ENCODE results near the gene GABARAPL1. TPM values are rescaled to one million over a fixed set of nuclear protein-coding genes. Genes with fewer than 3 reads are reported as not detected.
"Not testable (repeated sequence)": the region's sequence is repeated elsewhere in the genome, so short reads cannot be mapped to it uniquely, and the experiment has no call there.

Gene GABARAPL1
- total RNA-seq, 1 donor from 2014 or later = 76.9 TPM

DNA sequence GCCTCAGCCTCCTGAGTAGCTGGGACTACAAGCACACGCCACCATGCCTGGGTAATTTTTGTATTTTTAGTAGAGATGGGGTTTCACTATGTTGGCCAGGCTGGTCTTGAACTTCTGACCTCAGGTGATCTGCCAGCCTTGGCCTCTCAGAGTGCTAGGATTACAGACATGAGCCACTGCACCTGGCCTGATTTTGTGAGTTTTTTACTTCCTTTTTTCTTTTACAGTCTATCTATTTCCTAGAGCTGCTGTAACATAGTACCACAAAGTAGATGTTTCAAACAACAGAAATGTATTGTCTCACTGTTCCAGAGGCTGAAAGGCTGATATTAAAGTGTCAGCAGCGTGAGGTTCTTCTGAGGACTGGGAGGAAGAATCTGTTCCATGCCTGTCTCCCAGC, 8.2 kb upstream of the GABARAPL1 start:
- DNase-seq = not testable (repeated sequence)

DNA sequence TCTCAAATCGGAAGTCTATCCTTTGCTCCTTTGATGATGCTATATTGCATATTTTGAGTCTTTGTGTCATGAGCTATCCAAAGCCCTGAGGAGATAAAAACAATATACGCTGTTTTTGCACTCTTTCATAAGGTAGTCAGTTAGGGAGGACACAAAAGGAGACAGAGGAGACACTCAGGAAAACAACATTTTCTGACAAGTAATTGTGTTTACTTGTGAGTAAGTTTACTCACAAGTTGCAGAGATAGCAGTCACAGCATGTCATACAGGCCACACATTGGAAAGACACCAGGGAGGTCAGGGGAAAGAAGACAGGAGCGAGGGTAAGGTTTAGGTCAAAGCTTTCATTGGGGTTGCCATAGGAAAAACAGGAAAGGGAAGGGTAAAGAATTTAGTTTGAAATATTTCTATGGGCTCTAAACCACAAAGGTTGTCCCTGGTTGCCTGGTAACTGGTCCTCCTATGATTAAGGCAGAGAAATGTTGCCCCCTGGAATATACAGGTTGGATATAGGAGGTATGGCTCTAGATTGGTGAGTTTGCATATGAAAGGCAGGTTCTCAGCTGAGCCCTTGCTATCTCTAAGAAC, 7.4 kb upstream of the GABARAPL1 start:
- no peak for DNase-seq

DNA sequence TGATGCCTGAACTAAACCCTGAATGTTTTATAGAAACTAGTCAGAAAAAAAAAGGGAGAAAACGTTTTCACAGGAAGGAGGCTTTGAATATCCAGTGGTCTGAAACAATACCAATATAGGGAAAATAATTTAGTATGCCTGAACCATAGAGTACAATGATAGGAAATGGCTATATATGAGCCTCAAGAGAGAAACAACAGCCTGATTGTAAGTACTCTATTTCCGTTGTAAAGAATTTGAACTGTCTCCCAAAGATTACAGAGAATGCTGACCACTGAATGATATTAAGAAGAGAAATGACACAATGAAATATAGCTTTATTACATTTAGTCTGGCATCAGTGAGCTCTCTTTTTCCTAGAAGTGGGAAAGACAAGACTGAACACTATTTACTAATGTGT, 5.5 kb upstream of the GABARAPL1 start:
- peak; percentile 64 for DNase-seq

DNA sequence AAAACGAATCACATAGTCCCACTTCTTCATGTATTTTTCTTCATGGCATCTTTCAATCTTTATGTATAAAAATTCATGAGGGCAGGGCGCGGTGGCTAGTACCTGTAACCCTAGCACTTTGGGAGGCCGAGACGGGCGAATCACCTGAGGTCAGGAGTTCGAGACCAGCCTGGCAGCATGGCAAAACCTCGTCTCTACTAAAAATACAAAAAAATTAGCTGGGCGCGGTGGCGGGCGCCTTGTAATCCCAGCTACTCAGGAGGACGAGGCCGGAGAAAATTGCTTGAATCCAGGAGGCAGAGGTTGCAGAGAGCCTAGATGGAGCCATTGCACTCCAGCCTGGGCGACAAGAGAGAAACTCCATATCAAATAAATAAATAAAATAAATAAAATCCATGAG, 2.5 kb upstream of the GABARAPL1 start:
- DNase-seq = no peak

DNA sequence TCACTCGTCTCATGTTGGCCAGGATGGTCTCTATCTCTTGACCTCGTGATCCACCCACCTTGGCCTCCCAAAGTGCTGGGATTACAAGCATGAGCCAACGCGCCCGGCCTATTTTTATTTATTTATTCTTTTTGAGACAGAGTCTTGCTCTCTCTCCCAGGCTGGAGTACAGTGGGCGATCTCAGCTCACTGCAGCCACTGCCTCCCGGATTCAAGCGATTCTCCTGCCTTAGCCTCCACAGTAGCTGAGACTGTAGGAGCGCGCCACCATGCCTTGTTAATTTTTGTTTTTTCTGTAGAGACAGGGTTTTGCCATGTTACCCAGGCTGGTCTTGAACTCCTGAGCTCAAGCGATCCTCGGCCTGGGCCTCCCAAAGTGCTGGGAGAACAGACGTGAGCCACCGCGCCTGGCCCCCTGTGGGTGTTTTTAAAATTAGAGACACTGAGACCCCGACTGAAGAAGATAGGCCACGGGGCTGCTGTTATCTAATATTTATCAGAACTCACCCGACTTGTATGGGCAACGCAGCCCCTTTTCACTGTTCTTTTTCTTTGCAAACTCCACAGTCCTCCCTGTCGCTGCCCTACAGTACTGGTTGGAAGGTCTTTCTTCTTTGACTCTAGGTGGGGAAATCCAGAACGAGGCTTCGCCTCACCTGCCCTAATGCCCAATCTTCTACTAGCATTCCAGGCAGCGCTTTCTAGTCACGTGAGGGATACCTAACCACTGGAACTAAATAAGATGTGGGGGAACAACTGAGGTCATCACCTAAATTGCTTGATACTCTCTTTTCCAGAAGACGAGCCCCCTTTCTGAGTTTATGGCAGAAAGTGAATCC, 1.4 kb upstream of the GABARAPL1 start:
- DNase-seq = no peak

DNA sequence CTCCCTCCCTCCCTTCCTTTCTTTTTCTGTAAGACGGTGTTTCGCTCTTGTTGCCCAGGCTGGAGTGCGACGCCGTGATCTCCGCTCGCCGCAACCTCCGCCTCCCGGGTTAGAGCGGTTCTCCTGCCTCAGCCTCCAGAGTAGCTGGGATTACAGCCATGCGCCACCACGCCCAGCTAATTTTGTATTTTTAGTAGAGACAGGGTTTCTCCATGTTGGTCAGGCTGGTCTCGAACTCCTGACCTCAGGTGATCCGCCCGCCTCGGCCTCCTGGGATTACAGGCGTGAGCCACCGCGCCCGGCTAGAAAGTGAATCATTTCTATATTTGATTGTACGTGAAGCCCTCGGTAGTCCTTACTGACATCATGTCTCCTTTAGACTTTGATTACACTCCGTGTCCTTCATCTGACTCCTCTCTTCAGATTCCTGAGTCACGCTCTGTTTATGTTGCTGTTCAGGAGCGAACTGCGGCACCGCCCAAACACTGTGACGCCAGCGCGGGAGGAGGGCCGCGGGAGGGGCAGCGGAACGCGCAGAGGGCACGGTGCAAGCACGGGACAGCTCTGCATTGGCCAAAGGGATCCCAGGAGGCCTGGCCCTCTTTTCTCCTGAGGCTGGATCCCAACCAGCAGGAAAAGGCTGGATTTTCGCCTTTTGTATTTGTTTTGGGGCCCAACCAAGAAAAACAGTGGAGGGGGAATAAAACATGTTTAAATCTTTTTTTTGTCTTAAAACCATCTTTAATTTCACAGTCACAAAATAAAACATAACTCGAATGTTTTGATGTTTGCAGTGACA, 538 bp upstream of the GABARAPL1 start:
- DNase-seq = peak; percentile 99

DNA sequence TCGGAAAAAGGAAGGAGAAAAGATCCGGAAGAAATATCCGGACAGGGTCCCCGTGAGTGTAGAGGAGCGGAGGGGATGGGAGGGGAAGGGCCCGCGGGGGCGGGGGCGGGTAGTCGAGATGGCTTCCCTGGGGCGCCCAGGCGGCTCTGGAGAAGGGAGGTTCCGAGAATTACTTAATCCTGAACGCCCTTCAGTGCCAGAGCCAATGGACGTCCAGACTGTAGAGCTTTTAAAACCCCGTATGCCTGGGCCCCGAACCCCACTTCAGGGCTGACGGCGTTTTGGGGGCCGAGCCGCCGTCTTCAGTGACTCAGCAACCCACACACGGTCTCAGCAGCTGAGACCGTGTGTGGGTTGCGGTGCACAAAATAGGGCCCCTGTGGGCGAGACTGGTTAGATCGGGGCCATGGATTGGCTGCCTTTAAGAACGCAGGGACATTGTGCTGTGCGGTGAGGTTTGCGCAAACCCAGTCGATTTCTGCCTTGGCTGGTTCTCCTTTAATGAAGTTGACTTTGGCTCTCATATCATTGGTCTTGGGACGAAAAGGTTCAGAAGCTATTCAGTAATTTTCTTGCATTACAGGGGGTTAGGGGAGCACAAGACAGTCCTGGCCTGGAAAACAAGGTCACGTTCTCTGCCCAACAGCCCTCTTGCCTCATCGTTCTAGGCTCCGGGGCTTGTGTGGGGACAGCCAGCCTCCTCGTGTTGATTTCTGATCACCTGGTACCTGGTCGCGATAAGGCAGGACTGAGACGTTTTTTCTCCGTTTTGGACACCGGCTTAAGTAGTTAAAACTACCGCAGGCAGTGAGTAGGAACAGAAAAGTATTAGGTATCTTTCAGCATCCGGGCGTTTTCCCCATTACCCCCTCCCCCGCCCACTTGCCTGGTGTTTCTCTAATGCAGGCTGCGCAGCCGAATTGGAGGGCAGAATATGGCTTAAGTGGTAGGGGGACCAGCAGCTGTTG, 775 bp downstream of the GABARAPL1 start:
- peak; percentile 75 for DNase-seq

DNA sequence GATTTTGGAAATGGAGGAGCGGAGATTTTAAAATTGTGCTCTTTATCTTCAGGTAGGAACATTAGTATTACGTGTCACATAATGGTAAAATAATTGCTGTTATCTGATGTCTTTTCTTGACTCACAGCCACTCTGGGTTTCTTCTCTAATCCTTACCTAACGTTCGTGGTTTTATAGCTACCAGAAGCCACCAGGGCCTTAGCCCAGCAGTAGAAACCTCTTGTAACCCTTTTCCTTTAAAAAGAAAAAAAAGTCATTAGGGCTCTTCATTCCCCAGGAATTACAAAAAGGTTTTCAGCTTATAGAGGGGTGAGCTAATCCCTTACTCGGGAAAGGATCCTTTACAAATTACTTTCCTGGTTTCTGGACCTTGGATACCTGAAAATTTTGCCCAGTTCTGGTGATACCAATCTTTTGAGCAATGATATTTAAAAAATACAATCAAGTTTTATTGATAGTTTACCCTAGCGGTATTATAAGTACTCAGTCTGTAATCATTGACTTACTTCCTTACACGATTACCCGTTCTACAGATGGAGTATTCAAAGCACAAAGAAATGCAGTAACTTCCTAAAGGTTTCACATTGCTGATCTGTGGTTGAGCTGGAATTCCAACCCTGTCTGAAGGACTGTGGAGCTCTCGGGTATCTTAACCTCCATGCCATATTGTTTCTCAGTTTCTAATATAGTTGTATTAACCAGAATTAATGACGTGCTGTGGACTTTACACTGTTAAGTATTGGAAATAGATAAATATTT, 1.6 kb downstream of the GABARAPL1 start:
- DNase-seq = peak; percentile 63

DNA sequence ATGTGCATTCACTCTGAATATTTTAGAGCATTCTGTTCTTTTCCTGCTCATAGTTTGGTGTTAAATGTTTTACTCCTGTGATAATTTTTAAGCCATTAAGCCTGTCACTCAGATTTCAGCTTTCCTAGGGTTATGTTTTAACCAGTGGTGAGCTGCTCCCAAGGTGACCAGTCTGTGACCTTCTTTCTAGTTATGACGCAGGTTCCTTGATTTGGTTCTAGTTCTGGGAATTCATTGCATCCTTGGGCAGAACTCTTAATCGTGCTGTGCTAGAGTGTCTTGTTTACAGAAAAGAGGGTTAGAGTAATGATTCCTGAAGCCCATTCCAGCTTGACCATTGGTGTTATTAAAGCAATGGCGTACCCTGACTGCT, 2.2 kb downstream of the GABARAPL1 start:
- peak; percentile 24 for DNase-seq

DNA sequence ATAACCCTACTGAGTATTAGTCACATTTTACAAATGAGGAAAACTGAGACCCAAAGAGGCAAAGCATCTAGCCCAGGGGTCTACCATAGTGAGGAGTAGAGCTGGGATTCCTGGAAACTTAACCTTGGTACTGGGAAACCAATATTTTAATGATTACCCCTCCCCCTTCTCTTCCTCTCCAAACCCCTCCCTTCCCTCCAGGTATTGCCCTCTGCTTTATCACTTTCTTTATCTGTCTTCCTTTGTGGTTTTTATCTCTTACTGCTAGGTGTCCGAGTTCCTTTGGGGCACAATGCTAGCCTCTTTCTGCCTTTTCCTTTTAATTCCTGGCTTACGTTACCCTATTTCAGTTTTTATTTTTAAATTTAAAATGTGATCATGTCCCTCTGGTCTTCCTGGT, 2.8 kb downstream of the GABARAPL1 start:
- DNase-seq = no peak

DNA sequence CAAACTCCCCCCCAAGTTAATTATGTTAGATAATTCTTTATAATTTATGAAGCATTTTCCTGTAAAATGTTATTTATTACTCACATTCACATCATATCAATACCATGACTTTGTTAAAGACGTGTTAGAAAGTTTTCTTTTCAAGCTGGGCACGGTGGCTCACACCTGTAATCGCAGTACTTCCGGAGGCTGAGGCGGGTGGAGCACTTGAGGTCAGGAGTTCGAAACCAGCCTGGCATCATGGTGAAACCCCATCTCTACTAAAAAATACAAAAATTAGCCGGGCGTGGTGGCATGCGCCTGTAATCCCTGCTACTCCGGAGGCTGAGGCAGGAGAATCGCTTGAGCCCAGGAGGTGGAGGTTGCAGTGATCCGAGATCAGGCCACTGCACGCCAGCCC, 3.3 kb downstream of the GABARAPL1 start:
- not testable (repeated sequence) for DNase-seq

DNA sequence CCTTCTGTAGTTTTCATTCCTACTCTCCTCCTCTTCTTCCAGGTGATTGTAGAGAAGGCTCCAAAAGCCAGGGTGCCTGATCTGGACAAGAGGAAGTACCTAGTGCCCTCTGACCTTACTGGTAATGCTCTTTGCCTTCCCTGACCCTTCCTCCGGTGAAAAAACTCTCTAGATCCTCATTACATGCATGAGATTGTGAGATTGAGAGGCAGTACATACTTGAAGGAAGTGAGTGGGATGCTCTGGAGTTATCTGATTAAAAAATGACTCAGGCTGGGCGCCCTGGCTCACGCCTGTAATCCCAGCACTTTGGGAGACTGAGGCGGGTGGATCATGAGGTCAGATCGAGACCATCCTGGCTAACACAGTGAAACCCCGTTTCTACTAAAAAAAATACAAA, 5.3 kb downstream of the GABARAPL1 start:
- DNase-seq = no peak

DNA sequence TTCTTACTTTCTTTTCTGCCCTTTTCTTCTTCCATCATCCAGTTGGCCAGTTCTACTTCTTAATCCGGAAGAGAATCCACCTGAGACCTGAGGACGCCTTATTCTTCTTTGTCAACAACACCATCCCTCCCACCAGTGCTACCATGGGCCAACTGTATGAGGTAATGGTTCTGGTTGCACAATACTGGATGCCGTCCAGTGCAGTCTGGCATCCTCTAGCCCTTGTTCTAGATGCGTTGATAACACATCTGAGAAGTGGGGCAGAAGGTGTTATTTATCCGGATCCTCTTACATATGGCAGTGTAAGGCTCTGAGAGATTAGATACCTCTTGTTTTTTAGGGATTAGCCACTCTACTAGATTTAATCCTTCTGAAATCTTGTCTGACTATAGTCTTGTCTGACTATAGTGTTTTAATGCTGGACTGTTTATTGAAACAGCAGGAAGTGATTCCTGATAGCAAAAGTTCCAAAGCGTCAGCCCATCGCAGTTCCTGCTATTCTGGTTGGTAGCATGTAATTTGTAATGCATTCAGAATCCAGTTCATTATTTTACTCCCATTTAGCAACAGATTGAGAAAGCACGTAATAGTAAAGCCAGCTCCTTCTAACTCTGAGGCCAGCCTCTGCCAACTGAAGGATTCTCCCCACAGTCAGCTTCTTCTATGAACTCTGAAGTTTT, 7.9 kb downstream of the GABARAPL1 start:
- peak; percentile 91 for DNase-seq

DNA sequence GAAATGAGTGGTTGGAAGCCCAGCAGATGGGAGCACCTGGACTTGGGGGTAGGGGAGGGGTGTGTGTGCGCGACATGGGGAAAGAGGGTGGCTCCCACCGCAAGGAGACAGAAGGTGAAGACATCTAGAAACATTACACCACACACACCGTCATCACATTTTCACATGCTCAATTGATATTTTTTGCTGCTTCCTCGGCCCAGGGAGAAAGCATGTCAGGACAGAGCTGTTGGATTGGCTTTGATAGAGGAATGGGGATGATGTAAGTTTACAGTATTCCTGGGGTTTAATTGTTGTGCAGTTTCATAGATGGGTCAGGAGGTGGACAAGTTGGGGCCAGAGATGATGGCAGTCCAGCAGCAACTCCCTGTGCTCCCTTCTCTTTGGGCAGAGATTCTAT, 9.2 kb downstream of the GABARAPL1 start:
- no peak for DNase-seq

DNA sequence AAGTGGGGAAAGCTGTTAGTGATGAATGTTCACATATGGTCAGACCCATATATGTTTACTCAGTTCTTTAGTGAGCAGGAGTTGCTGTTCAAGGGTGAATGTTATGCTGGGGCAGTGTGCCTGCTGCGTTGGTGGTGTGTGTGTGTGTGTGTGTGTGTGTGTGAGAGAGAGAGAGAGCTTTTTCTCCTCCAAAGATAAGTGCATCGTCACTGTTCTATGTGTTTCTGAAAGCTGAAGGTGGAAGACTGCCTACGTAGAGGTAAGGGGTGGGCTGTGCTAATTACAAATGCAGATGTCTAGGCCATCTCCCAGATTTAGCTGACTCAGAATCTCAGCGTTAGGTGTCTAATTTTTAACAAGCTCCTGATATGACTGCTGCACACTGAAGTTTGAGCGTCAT, 10.5 kb downstream of the GABARAPL1 start:
- DNase-seq = no peak

DNA sequence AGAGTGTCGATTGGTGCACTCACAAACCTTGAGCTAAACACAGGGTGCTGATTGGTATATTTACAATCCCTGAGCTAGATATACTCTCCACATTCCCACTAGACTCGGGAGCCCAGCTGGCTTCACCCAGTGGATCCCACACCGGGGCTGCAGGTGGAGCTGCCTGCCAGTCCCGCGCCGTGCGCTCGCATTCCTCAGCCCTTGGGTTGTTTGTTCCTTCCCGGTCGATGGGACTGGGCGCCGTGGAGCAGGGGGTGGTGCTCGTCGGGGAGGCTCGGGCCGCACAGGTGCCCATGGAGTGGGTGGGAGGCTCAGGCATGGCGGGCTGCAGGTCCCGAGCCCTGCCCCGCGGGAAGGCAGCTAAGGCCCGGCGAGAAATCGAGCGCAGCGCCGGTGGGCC, 12.7 kb downstream of the GABARAPL1 start:
- DNase-seq = not testable (repeated sequence)

DNA sequence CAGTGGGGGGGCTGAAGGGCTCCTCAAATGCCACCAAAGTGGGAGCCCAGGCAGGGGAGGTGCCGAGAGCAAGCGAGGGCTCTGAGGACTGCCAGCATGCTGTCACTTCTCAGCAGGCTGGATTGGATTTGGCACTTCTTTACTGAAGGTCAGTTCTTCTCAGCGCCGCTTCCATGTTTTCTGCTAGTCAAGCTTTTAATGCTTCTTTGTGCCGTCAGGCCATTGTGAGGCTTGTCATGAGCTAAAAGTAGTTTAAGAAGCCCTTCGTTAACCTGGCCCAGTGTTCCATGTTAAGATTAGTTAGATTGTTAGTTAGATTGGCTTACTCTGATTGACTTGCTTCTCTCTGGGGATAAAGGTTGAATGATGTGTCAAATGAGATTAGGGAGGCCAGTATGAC, 13.4 kb downstream of the GABARAPL1 start:
- no peak for DNase-seq

DNA sequence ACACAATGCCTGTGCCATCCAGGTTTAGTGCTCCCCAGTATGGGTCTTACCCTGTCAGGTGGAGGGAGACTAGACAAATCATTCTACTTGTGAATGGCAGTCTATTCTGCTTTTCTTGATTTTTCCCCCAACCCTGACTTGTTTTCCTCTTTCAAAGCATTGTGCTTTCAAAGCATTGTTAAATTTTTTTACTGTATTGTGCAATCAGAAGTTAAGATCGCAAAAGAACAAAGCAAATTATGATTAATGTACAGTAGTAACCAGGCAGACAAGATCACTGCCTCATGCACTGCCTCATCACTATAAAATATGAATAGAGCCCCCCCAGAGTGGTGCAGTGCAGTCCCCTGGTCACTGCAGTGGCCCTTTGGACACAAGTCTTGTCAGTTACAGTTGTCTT, 14.1 kb downstream of the GABARAPL1 start:
- DNase-seq = no peak

DNA sequence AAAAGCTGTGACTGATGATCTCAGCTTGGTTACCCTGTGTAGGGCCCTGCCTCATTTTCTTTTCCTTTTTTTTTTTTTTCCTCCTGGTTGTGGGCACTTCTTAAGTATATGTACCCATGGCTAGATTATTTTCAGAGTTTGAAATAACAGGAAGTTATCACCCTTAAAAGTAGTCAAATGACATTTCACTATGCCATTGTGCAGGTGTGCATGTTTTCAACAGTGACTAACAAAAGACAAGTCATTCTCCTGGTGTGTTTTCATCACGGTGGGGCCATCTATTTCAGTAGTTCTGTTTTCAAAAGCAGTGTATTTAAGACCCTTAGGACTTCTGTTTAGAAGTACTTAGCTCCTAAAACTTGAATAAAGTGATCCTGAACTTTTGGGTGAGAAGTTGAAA, 15.0 kb downstream of the GABARAPL1 start:
- no peak for DNase-seq

DNA sequence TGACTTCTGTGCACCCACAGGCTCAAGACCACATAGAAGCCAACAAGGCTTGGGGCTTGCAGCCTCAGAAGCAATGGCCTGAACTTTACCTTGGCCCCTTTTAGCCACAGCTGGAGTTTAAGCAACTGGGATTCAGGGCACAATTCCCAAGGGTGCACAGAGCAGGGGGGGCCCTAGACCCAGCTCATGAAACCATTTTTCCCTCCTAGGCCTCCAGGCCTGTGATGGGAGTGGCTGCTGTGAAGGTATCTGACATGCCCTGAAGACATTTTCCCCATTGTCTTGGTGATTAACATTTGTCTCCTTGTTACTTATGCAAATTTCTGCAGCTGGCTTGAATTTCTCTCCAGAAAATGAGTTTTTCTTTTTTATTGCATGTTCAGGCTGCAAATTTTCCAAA, 21.9 kb downstream of the GABARAPL1 start:
- no peak for DNase-seq
